GM10248 (cell line): ENCODE data around the gene TRA2A.

ENCODE experiments used
- CTCF ChIA-PET: fragments of 300-600 bp; sonication (Branson Sonifier 250); formaldehyde crosslinking; extraction: SDS; loops from one replicate; lab custom pipeline; 2021; ENCODE audit warnings: antibody characterized with exemption; lab: Yijun Ruan, JAX
- POLR2A ChIA-PET: fragments of 350-650 bp; sonication (Branson Sonifier 250); formaldehyde crosslinking; extraction: SDS; loops from one replicate; lab custom pipeline; 2020; ENCODE audit warnings: antibody characterized with exemption; lab: Yijun Ruan, JAX
- DNase-seq: peaks from one replicate; pipeline ENCODE4 v3.0.0; 2012; ENCODE audit errors: extremely low spot score
- CTCF ChIP-seq: IDR thresholded peaks from 2 replicates; pipeline ENCODE4 v1.5.1; 2012; ENCODE audit warnings: mild to moderate bottlenecking, low read depth; ENCODE audit errors: extremely low read depth, missing control alignments, control extremely low read depth

The TRA2A gene

DNA sequence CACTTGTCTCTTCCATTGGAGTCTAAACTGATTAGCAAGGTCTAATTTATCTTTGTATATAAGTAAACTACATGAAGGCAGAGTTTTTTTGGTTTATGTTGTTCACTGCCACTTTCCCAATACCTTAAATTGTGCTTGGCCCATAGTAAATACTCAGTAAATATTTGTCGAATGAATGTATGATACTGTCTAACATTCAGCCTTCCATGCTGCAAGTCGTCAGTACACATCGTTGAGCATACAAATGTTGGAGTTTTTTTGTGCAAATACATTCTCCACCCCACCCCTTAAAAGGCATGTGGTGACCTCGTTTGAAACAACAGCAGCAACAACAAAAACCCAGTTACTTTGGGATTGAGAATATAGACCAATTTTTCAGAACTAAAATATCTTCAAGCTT is 44.1 kb downstream of the TRA2A start:
- CTCF ChIA-PET = interaction anchor here (1.0 to 1.3 kb wide), 3 partner anchors 9 to 130 kb away, joined by 3 to 4 read pairs (median 3); no protein-coding TSS in a partner anchor
- POLR2A ChIA-PET = interaction anchor here (0.7 kb wide), 1 partner anchor 37 kb away, joined by 7 read pairs; no protein-coding TSS in a partner anchor
- no peak for DNase-seq
- TF ChIP-seq CTCF = no peak

GRCh38 chr7:23486002-23486773 is 45.6 kb downstream of the TRA2A start:
- POLR2A ChIA-PET = no interaction called here
- DNase-seq = no peak
- TF ChIP-seq CTCF = no peak
- CTCF ChIA-PET = interaction anchor here (0.7 to 1.5 kb wide), 2 partner anchors 8 to 12 kb away, joined by 3 read pairs; no protein-coding TSS in a partner anchor

- POLR2A ChIA-PET = no interaction called here
- CTCF ChIA-PET = interaction anchor here (0.6 kb wide), 1 partner anchor 13 kb away, joined by 3 read pairs; no protein-coding TSS in a partner anchor
- TF ChIP-seq CTCF = no peak
These were observed 49.1 kb downstream of the TRA2A start for GRCh38 chr7:23482686-23483085.

GRCh38 chr7:23477962-23478866 is 53.6 kb downstream of the TRA2A start:
- CTCF ChIA-PET = interaction anchor here (0.6 to 1.8 kb wide), 3 partner anchors 10 to 120 kb away, joined by 3 to 6 read pairs (median 3); no protein-coding TSS in a partner anchor
- POLR2A ChIA-PET = no interaction called here
- no peak for DNase-seq
- no peak for TF ChIP-seq CTCF

More at GRCh38 chr7:23482686-23483085, 49.1 kb downstream of the TRA2A start:
- no peak for DNase-seq

DNA sequence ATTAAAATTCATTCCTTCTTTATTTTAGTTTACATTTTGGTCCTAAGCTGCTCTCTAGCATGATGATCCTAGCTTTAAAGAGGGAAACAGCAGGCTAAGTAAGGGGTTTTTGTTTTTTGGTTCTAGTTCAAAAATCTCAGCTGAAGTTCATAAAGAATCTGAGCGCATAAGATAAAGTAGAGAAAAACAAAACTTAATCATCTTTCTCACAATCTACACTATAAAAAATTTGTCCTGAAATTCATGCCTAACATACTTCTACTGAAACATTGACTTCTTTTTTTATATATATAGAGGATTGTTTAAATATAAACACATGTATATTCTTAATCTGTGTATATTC is 54.7 kb downstream of the TRA2A start:
- ChIA-PET CTCF (no interaction called here), POLR2A (no interaction called here)
- DNase-seq = no peak
- no peak for TF ChIP-seq CTCF
